MV-4-11 (cell line): ENCODE measurements around the gene ZNF771.

Experiments used
- DNase-seq: peaks from one replicate; lab custom pipeline; 2025; lab: John Stamatoyannopoulos, UW

ZNF771 gene

GRCh38 chr16:30407102-30407803, at the start of gene ZNF771:
TSS of gene ZNF771 (plus strand) at chr16:30407606. CDS start at chr16:30408054, 448 bp downstream.
- peak; percentile 80 for DNase-seq

GRCh38 chr16:30357715-30358576, 49.5 kb upstream of the ZNF771 start:
- DNase-seq: no peak

DNA sequence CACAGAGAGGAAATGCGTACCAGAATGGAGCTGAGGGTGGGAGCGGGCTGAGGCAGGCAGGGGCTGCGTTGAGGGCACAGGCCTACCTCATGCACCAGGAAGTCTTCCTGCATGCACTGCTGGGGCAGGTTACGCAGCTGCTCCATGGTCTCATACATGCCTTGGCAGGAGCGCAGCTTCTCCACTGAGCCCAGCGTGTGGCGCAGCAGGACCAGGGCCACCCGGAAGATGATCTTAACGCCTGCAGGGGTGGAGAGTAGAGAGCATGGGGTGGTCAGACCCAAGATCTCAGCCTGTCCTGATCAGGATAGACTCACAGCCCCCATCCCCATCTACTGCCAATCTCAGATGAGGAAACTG, 48.8 kb upstream of the ZNF771 start:
- no peak for DNase-seq

GRCh38 chr16:30358990-30359870, 48.2 kb upstream of the ZNF771 start:
- no peak for DNase-seq

GRCh38 chr16:30359871-30360170, 47.6 kb upstream of the ZNF771 start:
- no peak for DNase-seq

- no peak for DNase-seq
Measured at GRCh38 chr16:30361180-30361579, 46.2 kb upstream of the ZNF771 start.

GRCh38 chr16:30365200-30365599, 42.2 kb upstream of the ZNF771 start:
- no peak for DNase-seq

GRCh38 chr16:30366511-30366910, 40.9 kb upstream of the ZNF771 start:
- no peak for DNase-seq

GRCh38 chr16:30367349-30368009, 39.9 kb upstream of the ZNF771 start:
- DNase-seq: no peak

DNA sequence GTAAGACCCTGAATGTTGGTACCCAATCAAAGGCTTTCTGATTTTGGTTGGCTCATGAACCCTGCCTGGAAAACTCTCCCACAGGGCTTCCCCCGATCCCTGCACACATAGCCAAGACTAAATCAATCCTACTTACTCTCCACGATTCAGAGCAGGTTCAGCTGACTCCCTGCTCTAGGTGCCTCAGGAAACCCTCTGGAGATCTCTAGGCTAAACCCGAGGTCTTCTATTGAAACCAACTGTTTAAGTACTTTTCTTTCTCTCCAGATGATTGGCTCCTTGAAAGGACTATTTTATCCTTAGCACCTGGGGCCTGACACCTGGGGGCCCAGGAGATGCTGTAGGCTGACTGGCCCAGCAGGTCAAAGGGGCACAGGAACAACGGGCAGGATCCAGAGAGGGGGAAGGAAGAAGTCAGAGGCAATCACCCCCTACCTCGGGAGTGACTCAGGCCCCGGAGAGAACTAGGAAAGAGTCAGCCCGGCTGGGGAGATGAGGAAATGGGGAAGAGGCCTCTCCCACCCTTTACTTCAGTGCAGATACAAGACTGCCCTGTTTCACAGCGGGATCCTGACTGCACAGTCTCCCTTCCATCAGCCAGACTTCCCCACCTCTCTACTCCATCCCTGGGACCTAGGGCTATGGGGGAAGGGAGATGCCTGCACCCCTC, 39.1 kb upstream of the ZNF771 start:
- DNase-seq: peak; percentile 72

- no peak for DNase-seq
Measured at GRCh38 chr16:30368792-30369090, 38.7 kb upstream of the ZNF771 start.

DNA sequence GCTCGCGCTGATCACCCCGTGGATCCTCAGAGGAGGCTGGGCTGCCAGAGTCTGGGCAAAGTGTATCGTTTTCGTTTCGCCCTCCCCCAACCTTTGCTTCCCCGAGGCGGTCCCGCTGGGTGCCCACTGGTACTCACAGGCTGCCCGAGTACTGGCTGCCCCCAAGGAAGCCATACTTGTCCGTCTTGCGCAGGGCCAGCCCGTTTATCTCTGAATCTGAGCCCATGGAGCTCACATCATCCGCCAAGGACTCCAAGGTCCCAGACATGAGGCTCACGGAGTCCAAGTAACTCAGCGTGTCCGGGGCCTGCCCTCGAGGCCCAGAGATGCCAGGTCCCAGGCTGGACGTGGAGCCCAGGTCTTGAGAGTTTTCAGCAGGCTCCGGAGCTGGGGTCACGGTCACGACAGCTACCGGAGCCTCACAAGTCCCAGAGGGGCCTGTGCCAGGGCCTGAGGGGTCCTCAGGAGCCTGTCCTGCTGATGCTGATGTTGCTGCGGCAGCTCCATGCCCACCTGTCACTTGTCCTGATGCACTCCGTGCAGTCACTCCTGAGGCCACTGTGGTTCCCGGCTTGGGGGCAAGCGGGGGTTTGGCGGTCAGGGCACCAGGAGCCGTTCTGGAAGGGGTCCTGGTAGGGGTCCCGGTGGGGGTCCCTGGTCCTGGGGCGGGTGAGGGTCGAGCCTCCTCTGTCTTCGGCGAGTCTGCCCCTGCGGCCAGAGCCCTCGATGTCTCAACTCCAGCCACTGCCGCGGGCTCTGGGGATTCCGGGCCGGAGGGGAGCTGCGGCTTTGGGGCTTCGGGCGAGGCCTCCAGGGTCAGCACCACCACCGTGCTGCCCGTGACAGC, 38.1 kb upstream of the ZNF771 start:
- DNase-seq: no peak

GRCh38 chr16:30369938-30370455, 37.4 kb upstream of the ZNF771 start:
- no peak for DNase-seq

- DNase-seq: peak; percentile 100
Measured at GRCh38 chr16:30370456-30371247, 36.8 kb upstream of the ZNF771 start, which contains the start of gene TBC1D10B. TSS of gene TBC1D10B (minus strand) at chr16:30370494. CDS start at chr16:30370183, 311 bp downstream.

GRCh38 chr16:30371248-30371816, 36.1 kb upstream of the ZNF771 start:
- no peak for DNase-seq

DNA sequence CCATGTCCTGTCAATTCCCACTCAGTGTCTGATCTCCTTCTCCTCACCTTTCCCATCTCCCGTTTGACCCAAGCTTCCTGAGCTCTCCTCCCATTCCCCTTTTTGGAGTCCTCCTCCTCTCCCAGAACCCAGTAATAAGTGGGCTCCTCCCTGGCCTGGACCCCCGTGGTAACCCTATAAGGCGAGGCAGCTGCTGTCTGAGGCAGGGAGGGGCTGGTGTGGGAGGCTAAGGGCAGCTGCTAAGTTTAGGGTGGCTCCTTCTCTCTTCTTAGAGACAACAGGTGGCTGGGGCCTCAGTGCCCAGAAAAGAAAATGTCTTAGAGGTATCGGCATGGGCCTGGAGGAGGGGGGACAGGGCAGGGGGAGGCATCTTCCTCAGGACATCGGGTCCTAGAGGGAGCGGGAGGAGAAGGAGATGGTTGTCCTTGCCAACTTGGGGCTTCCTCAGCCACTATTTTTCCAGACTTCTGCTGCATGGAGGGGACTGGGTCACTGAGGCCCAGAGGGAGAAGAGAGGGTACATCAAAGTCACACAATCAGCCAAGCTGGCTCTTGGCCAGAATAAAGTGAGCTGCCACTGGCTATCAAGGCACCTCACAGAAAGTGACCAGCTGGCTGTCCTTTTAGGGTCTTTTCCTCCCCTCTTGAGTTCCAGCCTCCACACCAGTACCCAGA, 35.2 kb upstream of the ZNF771 start:
- no peak for DNase-seq

GRCh38 chr16:30372725-30373124, 34.7 kb upstream of the ZNF771 start:
- no peak for DNase-seq

- no peak for DNase-seq
Measured at GRCh38 chr16:30374538-30374937, 32.9 kb upstream of the ZNF771 start, which contains the start of gene MYL11. TSS of gene MYL11 (plus strand) at chr16:30374802. CDS start at chr16:30374858, 56 bp downstream.
